Mesendoderm (in vitro differentiated cells): ENCODE measurements around the gene WDR64.
"Not testable (repeated sequence)": the region's sequence is repeated elsewhere in the genome, so short reads cannot be mapped to it uniquely, and the experiment has no call there.

Experiments
- DNase-seq: peaks from one replicate; pipeline ENCODE4 v3.0.0; 2013
- H2AK5ac ChIP-seq: 2 replicates; pipeline ENCODE4 v1.6.1; 2013; ENCODE audit warnings: low read length, inconsistent platforms
- H2BK120ac ChIP-seq: 2 replicates; pipeline ENCODE4 v1.6.1; 2013; ENCODE audit warnings: low read depth, mild to moderate bottlenecking, low read length, moderate library complexity, mixed read lengths
- H2BK15ac ChIP-seq: replicated peaks from 2 replicates; pipeline ENCODE4 v1.6.1; 2013; ENCODE audit warnings: low read depth, mild to moderate bottlenecking, moderate library complexity
- H2BK5ac ChIP-seq: 2 replicates; pipeline ENCODE4 v1.6.1; 2013; ENCODE audit warnings: low read length, inconsistent platforms
- H3K18ac ChIP-seq: 2 replicates; pipeline ENCODE4 v1.6.1; 2013; ENCODE audit warnings: mild to moderate bottlenecking, low read length, mixed read lengths
- H3K23ac ChIP-seq: one replicate; pipeline ENCODE4 v1.6.1; 2013; ENCODE audit warnings: low read length
- H3K27ac ChIP-seq: 2 replicates; pipeline ENCODE4 v1.5.1; 2013; ENCODE audit warnings: low read depth, mild to moderate bottlenecking, inconsistent platforms, low read length, moderate library complexity
- H3K27me3 ChIP-seq: 2 replicates; pipeline ENCODE4 v1.6.1; 2013; ENCODE audit warnings: low read length, control low read depth, mild to moderate bottlenecking, inconsistent platforms; ENCODE audit not compliant: insufficient read depth, poor library complexity
- H3K36me3 ChIP-seq: 2 replicates; pipeline ENCODE4 v1.6.1; 2013; ENCODE audit warnings: low read length, inconsistent platforms; ENCODE audit not compliant: control insufficient read depth, insufficient read depth
- H3K4ac ChIP-seq: one replicate; pipeline ENCODE4 v1.6.1; 2013; ENCODE audit warnings: low read depth, mild to moderate bottlenecking, low read length, moderate library complexity
- H3K4me1 ChIP-seq: 2 replicates; pipeline ENCODE4 v1.6.1; 2013; ENCODE audit warnings: low read depth, low read length, inconsistent platforms; ENCODE audit not compliant: control insufficient read depth
- H3K4me2 ChIP-seq: 2 replicates; pipeline ENCODE4 v1.6.1; 2013; ENCODE audit warnings: low read length
- H3K4me3 ChIP-seq: 2 replicates; pipeline ENCODE4 v1.5.1; 2013; ENCODE audit warnings: mild to moderate bottlenecking, low read length
- H3K56ac ChIP-seq: one replicate; pipeline ENCODE4 v1.6.1; 2013; ENCODE audit warnings: low read length
- H3K79me1 ChIP-seq: 2 replicates; pipeline ENCODE4 v1.6.1; 2013; ENCODE audit warnings: low read length, inconsistent platforms
- H3K79me2 ChIP-seq: 2 replicates; pipeline ENCODE4 v1.6.1; 2013; ENCODE audit warnings: mild to moderate bottlenecking, low read length; ENCODE audit not compliant: control insufficient read depth, insufficient read depth
- H3K9ac ChIP-seq: 2 replicates; pipeline ENCODE4 v1.6.1; 2013; ENCODE audit warnings: low read length, inconsistent platforms
- H4K5ac ChIP-seq: one replicate; pipeline ENCODE4 v1.6.1; 2013; ENCODE audit warnings: low read length
- H4K8ac ChIP-seq: one replicate; pipeline ENCODE4 v1.6.1; 2013; ENCODE audit warnings: low read depth, mild to moderate bottlenecking, control low read depth, low read length, moderate library complexity
- WGBS: extraction: QIAGEN DNeasy Blood & Tissue Kit; methylation state at CpG from one replicate; pipeline ENCODE4 v1.1.7; 2013; ENCODE audit warnings: low lambda C conversion rate, missing lambda C conversion rate; ENCODE audit not compliant: insufficient coverage; ENCODE audit errors: extremely low coverage; 5-methylcytosine and 5-hydroxymethylcytosine counted together

The WDR64 gene

GRCh38 chr1:241679961-241680360 is 27.9 kb downstream of the WDR64 start:
- Histone ChIP-seq H3K79me1 (no peaks in the 10 kb centered on the region), H3K18ac (no peak overlapping the region), H3K4ac (no peak overlapping the region), H3K4me2 (no peak overlapping the region), H3K4me1 (no peaks in the 10 kb centered on the region), H2BK15ac (no peak overlapping the region), H3K27me3 (no peaks in the 10 kb centered on the region), H2BK5ac (no peak overlapping the region), H3K56ac (no peak overlapping the region), H2AK5ac (no peak overlapping the region), H4K5ac (no peak overlapping the region), H3K4me3 (no peak overlapping the region), H3K9ac (no peak overlapping the region), H3K79me2 (no peaks in the 10 kb centered on the region), H3K23ac (no peak overlapping the region), H3K27ac (no peak overlapping the region), H3K36me3 (no peaks in the 10 kb centered on the region), H4K8ac (no peak overlapping the region), H2BK120ac (no peak overlapping the region)
- no CpG with 5 or more reads among the region's 3 CpGs for WGBS
- DNase-seq, result no peak

GRCh38 chr1:241681861-241682448 is 29.9 kb downstream of the WDR64 start:
- H2BK15ac ChIP-seq, H3K4ac ChIP-seq, H3K4me1 ChIP-seq, H3K27ac ChIP-seq, H3K23ac ChIP-seq, H2BK5ac ChIP-seq, H3K18ac ChIP-seq, H3K56ac ChIP-seq, H2AK5ac ChIP-seq, DNase-seq, H3K79me1 ChIP-seq, H4K8ac ChIP-seq, H2BK120ac ChIP-seq, H3K79me2 ChIP-seq, H3K4me2 ChIP-seq, H3K4me3 ChIP-seq, H3K27me3 ChIP-seq, H3K36me3 ChIP-seq, H3K9ac ChIP-seq, H4K5ac ChIP-seq: not testable (repeated sequence)
- WGBS, result no CpG with 5 or more reads among the region's 4 CpGs

- Histone ChIP-seq H3K4me1 (no peaks in the 10 kb centered on the region), H3K4ac (no peak overlapping the region), H3K27ac (no peak overlapping the region), H3K79me2 (no peaks in the 10 kb centered on the region), H2BK5ac (no peak overlapping the region), H3K9ac (no peak overlapping the region), H4K5ac (no peak overlapping the region), H2AK5ac (no peak overlapping the region), H3K27me3 (no peaks in the 10 kb centered on the region), H3K56ac (no peak overlapping the region), H3K4me2 (no peak overlapping the region), H3K4me3 (no peak overlapping the region), H3K18ac (no peak overlapping the region), H3K36me3 (no peaks in the 10 kb centered on the region), H2BK120ac (no peak overlapping the region), H2BK15ac (no peak overlapping the region), H4K8ac (no peak overlapping the region), H3K23ac (no peak overlapping the region), H3K79me1 (no peaks in the 10 kb centered on the region)
- DNase-seq, result no peak
- WGBS, result no CpG with 5 or more reads among the region's 2 CpGs
Observed at GRCh38 chr1:241682921-241683320, 30.8 kb downstream of the WDR64 start.

GRCh38 chr1:241684108-241684507 is 32.0 kb downstream of the WDR64 start:
- DNase-seq, result no peak
- H3K4me1 ChIP-seq, result no peaks in the 10 kb centered on the region
- WGBS, result no CpG with 5 or more reads among the region's 1 CpG
- H2AK5ac ChIP-seq, result no peak overlapping the region
- H3K4ac ChIP-seq, result no peak overlapping the region
- H3K23ac ChIP-seq, result no peak overlapping the region
- no peak overlapping the region for H3K27ac ChIP-seq
- H3K4me3 ChIP-seq, result no peak overlapping the region
- no peak overlapping the region for H2BK120ac ChIP-seq
- H3K79me1 ChIP-seq, result no peaks in the 10 kb centered on the region
- H3K56ac ChIP-seq, result no peak overlapping the region
- H3K4me2 ChIP-seq, result no peak overlapping the region
- no peaks in the 10 kb centered on the region for H3K27me3 ChIP-seq
- no peak overlapping the region for H2BK15ac ChIP-seq
- H4K5ac ChIP-seq, result no peak overlapping the region
- no peak overlapping the region for H3K9ac ChIP-seq
- no peaks in the 10 kb centered on the region for H3K36me3 ChIP-seq
- H3K18ac ChIP-seq, result no peak overlapping the region
- no peaks in the 10 kb centered on the region for H3K79me2 ChIP-seq
- no peak overlapping the region for H4K8ac ChIP-seq
- H2BK5ac ChIP-seq, result no peak overlapping the region

GRCh38 chr1:241688940-241689368 is 36.9 kb downstream of the WDR64 start:
- Histone ChIP-seq H2BK120ac (no peak overlapping the region), H2BK5ac (no peak overlapping the region), H2AK5ac (no peak overlapping the region), H3K4me2 (no peak overlapping the region), H3K9ac (no peak overlapping the region), H3K4me3 (no peak overlapping the region), H2BK15ac (no peak overlapping the region), H3K23ac (no peak overlapping the region), H3K36me3 (no peaks in the 10 kb centered on the region), H3K4me1 (peaks cover 1% of the 10 kb centered on the region), H3K27ac (no peak overlapping the region), H3K18ac (no peak overlapping the region), H4K8ac (no peak overlapping the region), H3K4ac (no peak overlapping the region), H4K5ac (no peak overlapping the region), H3K79me2 (no peaks in the 10 kb centered on the region), H3K56ac (no peak overlapping the region), H3K79me1 (no peaks in the 10 kb centered on the region), H3K27me3 (no peaks in the 10 kb centered on the region)
- WGBS, result no CpG with 5 or more reads among the region's 2 CpGs
- DNase-seq, result peak; percentile 73
